Fibroblast of lung (primary cell): ENCODE data around the gene TIAM2. TPM values are rescaled to one million over a fixed set of nuclear protein-coding genes. Genes with fewer than 3 reads are reported as not detected.

Experiments
- DNase-seq, 2 donors: peaks; one replicate each; pipeline versions ENCODE4 v3.0.0 to v3.0.0-alpha.2; 2010; ENCODE audit warnings: low read depth in 2 of 2
- H2AFZ ChIP-seq: 2 replicates; pipeline ENCODE4 v1.5.1; 2012; ENCODE audit warnings: low read length, control low read depth, inconsistent platforms
- H3K27ac ChIP-seq: 2 replicates; pipeline ENCODE4 v1.5.1; 2011; ENCODE audit warnings: low read length, control low read depth; ENCODE audit not compliant: insufficient read depth
- H3K27me3 ChIP-seq: 2 replicates; pipeline ENCODE4 v1.5.1; 2011; ENCODE audit warnings: mild to moderate bottlenecking, low read length; ENCODE audit not compliant: control insufficient read depth, insufficient read depth
- H3K36me3 ChIP-seq: 2 replicates; pipeline ENCODE4 v1.5.1; 2011; ENCODE audit warnings: low read length; ENCODE audit not compliant: control insufficient read depth, insufficient read depth
- H3K4me1 ChIP-seq: 2 replicates; pipeline ENCODE4 v1.5.1; 2011; ENCODE audit warnings: low read length; ENCODE audit not compliant: control insufficient read depth, insufficient read depth; ENCODE audit errors: extremely low read depth
- H3K4me2 ChIP-seq: 2 replicates; pipeline ENCODE4 v1.5.1; 2011; ENCODE audit warnings: low read length, control low read depth; ENCODE audit not compliant: insufficient read depth; ENCODE audit errors: extremely low read depth
- H3K4me3 ChIP-seq, 4 experiments: fragments of 200-600 bp in 1 of 4; sonication (generic) in 1 of 4; replicated peaks in 1 of 4; 2 replicates each; pipeline ENCODE4 v1.5.1; 2011 to 2016; ENCODE audit warnings: low read length in 4 of 4, low read depth in 3 of 4, mild to moderate bottlenecking in 3 of 4, control low read depth in 2 of 4, inconsistent platforms in 1 of 4, mixed read lengths in 1 of 4; ENCODE audit not compliant: insufficient read depth in 1 of 4; ENCODE audit errors: control extremely low read depth in 1 of 4
- H3K79me2 ChIP-seq: 2 replicates; pipeline ENCODE4 v1.5.1; 2012; ENCODE audit warnings: mild to moderate bottlenecking, low read length, inconsistent platforms; ENCODE audit not compliant: control insufficient read depth, insufficient read depth
- H3K9ac ChIP-seq: 2 replicates; pipeline ENCODE4 v1.5.1; 2011; ENCODE audit warnings: mild to moderate bottlenecking, low read length, control low read depth; ENCODE audit not compliant: insufficient read depth
- H3K9me3 ChIP-seq: 2 replicates; pipeline ENCODE4 v1.5.1; 2012; ENCODE audit warnings: low read depth, low read length; ENCODE audit not compliant: control insufficient read depth, insufficient read depth
- H4K20me1 ChIP-seq: 2 replicates; pipeline ENCODE4 v1.5.1; 2011; ENCODE audit warnings: low read length; ENCODE audit not compliant: control insufficient read depth, insufficient read depth; ENCODE audit errors: extremely low read depth
- CTCF ChIP-seq, 2 donors: IDR thresholded peaks in 1 of 2; conservative IDR thresholded peaks in 1 of 2; 1 replicate in 1 of 2; 2 replicates in 1 of 2; pipeline ENCODE4 v1.5.1; 2011 to 2012; ENCODE audit warnings: low read length in 2 of 2, control low read depth in 1 of 2, inconsistent platforms in 1 of 2, low read depth in 1 of 2, mild to moderate bottlenecking in 1 of 2
- EZH2 ChIP-seq: IDR thresholded peaks from 2 replicates; pipeline ENCODE4 v1.5.1; 2012; ENCODE audit warnings: low read length, control low read depth, mild to moderate bottlenecking; ENCODE audit errors: missing control alignments
- polyA plus RNA-seq, 2 donors: library from polyadenylated mRNA; depleted of rRNA in 1 of 2; stranded (reverse) in 1 of 2; unstranded in 1 of 2; fragments of >200 nt; gene quantifications; 2 replicates each; pipeline ENCODE4 v1.2.1, GENCODE V29; 2011 to 2012; ENCODE audit warnings: missing spikeins in 1 of 2
- total RNA-seq: library from RNA; depleted of rRNA; stranded (reverse); fragments of >200 nt; gene quantifications from 2 replicates; pipeline ENCODE4 v1.2.1, GENCODE V29; 2014

Gene TIAM2
- total and polyA plus RNA-seq, 2 donors (not counting 1 experiment from before 2014, with no cell fraction given): 6.2 to 11.2 TPM

DNA sequence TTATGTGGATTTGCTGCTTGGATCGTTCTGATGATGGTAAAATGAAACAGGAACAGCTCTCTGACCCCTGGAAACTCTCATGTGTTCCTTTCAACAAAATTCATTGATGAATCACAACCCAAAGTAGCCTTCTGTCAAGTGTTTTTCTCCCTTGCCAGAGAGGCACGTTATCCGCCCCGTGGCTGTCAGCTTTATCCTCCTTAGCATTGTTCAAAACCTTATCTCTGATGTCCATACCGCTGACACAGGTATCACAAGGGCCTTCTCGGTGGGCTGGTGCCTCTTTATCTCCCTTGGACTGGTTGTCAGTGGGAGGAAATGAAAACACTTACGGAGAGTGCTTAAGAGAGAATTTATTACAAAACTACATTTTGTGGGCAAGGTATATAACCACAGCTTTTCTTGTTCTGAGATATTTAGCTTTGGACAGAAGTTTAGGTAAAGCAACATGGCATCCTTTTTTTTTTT lies 84.9 kb downstream of the TIAM2 start:
- Histone ChIP-seq H3K9me3 (no peaks in the 10 kb centered on the region), H3K9ac (no peak overlapping the region), H3K27ac (no peak overlapping the region), H3K4me3 (no peak overlapping the region), H3K36me3 (no peaks in the 10 kb centered on the region), H2AFZ (no peak overlapping the region), H3K79me2 (no peaks in the 10 kb centered on the region), H3K27me3 (no peaks in the 10 kb centered on the region), H3K4me1 (no peaks in the 10 kb centered on the region), H4K20me1 (no peaks in the 10 kb centered on the region), H3K4me2 (no peak overlapping the region)
- DNase-seq: peak in 1 of 2 donors; percentile 65
- no peak for TF ChIP-seq CTCF (conservative IDR thresholded peaks at IDR 0.05 in 1 of 2, IDR thresholded peaks at IDR 0.05 in 1 of 2; ENCODE audit: low read depth in 1 of 2, low read length in 2 of 2)
- no peak for TF ChIP-seq EZH2

- Histone ChIP-seq H3K27ac (no peak overlapping the region), H2AFZ (no peak overlapping the region), H3K79me2 (no peaks in the 10 kb centered on the region), H3K27me3 (no peaks in the 10 kb centered on the region), H3K9me3 (no peaks in the 10 kb centered on the region), H3K9ac (no peak overlapping the region), H4K20me1 (no peaks in the 10 kb centered on the region), H3K36me3 (no peaks in the 10 kb centered on the region), H3K4me2 (no peak overlapping the region), H3K4me3 (no peak overlapping the region), H3K4me1 (no peaks in the 10 kb centered on the region)
- peak in 1 of 2 donors; percentile 97 for DNase-seq
- TF ChIP-seq EZH2 (no peak), CTCF (conservative IDR thresholded peaks at IDR 0.05 in 1 of 2, IDR thresholded peaks at IDR 0.05 in 1 of 2; ENCODE audit: low read depth in 1 of 2, low read length in 2 of 2) (no peak)
These were observed 86.0 kb downstream of the TIAM2 start for GRCh38 chr6:155080881-155081845.

DNA sequence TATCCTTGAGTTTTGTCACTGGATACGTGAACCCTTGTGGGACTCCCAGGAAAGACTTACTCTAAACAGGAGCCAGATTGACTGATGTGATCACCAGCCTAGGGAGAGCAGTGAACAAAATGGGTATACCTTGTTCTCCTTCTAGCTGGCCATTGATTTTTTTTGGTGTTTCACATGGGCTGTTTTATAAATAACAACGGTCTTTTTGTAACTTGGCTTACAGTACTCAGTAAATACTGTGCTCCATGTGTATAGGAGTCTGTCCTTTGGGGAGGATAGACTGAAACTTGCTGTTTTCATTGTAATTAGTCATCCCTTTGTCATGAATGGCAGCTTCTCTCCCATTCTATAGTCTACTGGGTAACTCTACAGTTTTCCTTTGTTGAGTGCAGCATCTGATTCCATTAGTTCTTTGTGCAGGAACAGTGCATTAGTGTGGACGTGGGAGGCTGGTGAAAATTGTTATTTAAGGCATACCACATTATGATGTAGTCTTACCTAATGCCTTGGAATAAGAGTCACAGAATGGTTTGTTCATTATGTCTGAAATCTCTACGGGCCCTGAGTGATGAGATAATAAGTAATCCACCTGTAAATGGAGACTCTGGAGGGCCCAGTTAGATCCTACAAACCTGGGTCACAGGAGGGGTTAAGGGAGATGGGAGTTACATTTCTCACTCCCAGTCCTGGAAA lies 89.5 kb downstream of the TIAM2 start:
- Histone ChIP-seq H3K9me3 (no peaks in the 10 kb centered on the region), H3K4me3 (no peak overlapping the region), H2AFZ (no peak overlapping the region), H3K36me3 (no peaks in the 10 kb centered on the region), H3K9ac (no peak overlapping the region), H4K20me1 (no peaks in the 10 kb centered on the region), H3K4me1 (no peaks in the 10 kb centered on the region), H3K27ac (no peak overlapping the region), H3K27me3 (no peaks in the 10 kb centered on the region), H3K4me2 (no peak overlapping the region), H3K79me2 (no peaks in the 10 kb centered on the region)
- DNase-seq: peak in 1 of 2 donors; percentile 82
- TF ChIP-seq CTCF (conservative IDR thresholded peaks at IDR 0.05 in 1 of 2, IDR thresholded peaks at IDR 0.05 in 1 of 2; ENCODE audit: low read depth in 1 of 2, low read length in 2 of 2) (no peak), EZH2 (no peak)
